ENCODE data around the gene ADAMTS5. TPM values are rescaled to one million over a fixed set of nuclear protein-coding genes. Genes with fewer than 3 reads are reported as not detected.

The ADAMTS5 gene
- total and polyA plus RNA-seq, 2 of the 13 experiments (the other 11 are each of a cell fraction or from before 2014, with no cell fraction given), result not detected

DNA sequence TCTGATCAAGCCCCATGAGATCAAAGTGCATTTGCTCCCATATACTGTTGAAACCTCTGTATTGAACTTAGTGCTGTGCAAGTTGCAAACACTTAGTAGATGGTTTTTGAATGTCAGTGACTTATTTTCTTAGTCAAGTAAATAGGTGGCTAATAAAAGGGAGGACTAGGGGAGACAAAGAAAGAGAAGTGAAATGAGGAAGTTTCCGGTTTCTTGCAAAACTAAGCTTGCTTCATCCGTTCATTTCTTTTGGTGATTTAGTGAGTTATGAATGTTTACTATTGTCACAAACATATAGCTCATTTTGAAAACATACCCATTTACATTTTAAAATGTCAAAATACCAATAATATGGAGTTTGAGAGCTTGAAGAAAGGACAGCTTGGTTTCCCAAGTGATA is 23.0 kb downstream of the ADAMTS5 start:
- 25% methylated on average over 2 of the region's 2 CpGs for WGBS (ENCODE audit: low lambda C conversion rate)
- POLR2A ChIA-PET, result no interaction called here
- BruUV-seq (replicated peaks), result no TSS peak
- no peak for TF ChIP-seq MAFK (conservative IDR thresholded peaks at IDR 0.05 in 1 of 2, IDR thresholded peaks at IDR 0.05 in 1 of 2; ENCODE audit: low read length in 2 of 2)
- no peak for TF ChIP-seq MXD3 (CRISPR knock-in tag; IDR thresholded peaks at IDR 0.05)
- TF ChIP-seq ZNF83 (CRISPR knock-in tag; IDR thresholded peaks at IDR 0.05; ENCODE audit: borderline replicate concordance), result no peak
- TF ChIP-seq ZNF501 (CRISPR knock-in tag; IDR thresholded peaks at IDR 0.05), result no peak
- TF ChIP-seq ELF4 (CRISPR knock-in tag; IDR thresholded peaks at IDR 0.05; ENCODE audit: borderline replicate concordance), result no peak
- TF ChIP-seq FOXK1 (CRISPR knock-in tag; IDR thresholded peaks at IDR 0.05; ENCODE audit: borderline replicate concordance, low read depth), result no peak
- TF ChIP-seq ZNF614 (CRISPR knock-in tag; IDR thresholded peaks at IDR 0.05; ENCODE audit: borderline replicate concordance), result no peak
- TF ChIP-seq, protein P1, sequence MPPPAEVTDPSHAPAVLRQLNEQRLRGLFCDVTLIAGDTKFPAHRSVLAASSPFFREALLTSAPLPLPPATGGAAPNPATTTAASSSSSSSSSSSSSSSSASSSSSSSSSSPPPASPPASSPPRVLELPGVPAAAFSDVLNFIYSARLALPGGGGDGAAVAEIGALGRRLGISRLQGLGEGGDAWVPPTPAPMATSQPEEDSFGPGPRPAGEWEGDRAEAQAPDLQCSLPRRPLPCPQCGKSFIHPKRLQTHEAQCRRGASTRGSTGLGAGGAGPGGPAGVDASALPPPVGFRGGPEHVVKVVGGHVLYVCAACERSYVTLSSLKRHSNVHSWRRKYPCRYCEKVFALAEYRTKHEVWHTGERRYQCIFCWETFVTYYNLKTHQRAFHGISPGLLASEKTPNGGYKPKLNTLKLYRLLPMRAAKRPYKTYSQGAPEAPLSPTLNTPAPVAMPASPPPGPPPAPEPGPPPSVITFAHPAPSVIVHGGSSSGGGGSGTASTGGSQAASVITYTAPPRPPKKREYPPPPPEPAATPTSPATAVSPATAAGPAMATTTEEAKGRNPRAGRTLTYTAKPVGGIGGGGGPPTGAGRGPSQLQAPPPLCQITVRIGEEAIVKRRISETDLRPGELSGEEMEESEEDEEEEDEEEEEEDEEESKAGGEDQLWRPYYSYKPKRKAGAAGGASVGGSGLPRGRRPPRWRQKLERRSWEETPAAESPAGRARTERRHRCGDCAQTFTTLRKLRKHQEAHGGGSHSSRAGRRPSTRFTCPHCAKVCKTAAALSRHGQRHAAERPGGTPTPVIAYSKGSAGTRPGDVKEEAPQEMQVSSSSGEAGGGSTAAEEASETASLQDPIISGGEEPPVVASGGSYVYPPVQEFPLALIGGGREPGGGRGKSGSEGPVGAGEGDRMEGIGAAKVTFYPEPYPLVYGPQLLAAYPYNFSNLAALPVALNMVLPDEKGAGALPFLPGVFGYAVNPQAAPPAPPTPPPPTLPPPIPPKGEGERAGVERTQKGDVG (CRISPR knock-in tag; IDR thresholded peaks at IDR 0.05; ENCODE audit: borderline replicate concordance), result no peak
- no peak for TF ChIP-seq KLF9 (CRISPR knock-in tag; IDR thresholded peaks at IDR 0.05; ENCODE audit: low read depth)
- no peak for TF ChIP-seq TIGD3 (CRISPR knock-in tag; IDR thresholded peaks at IDR 0.05; ENCODE audit: borderline replicate concordance)
- no peak for TF ChIP-seq ZNF841 (CRISPR knock-in tag; IDR thresholded peaks at IDR 0.05; ENCODE audit: borderline replicate concordance)
- no peak for TF ChIP-seq POGK (CRISPR knock-in tag; conservative IDR thresholded peaks at IDR 0.05)
- TF ChIP-seq IKZF4 (CRISPR knock-in tag; IDR thresholded peaks at IDR 0.05; ENCODE audit: borderline replicate concordance, low read depth, not compliant biosample characterization), result no peak
- no peak for TF ChIP-seq ONECUT2 (CRISPR knock-in tag; IDR thresholded peaks at IDR 0.05)
- no peak for TF ChIP-seq ATF7 (IDR thresholded peaks at IDR 0.05)
- TF ChIP-seq ATF7 (CRISPR knock-in tag; IDR thresholded peaks at IDR 0.05), result no peak
- TF ChIP-seq KDM5B (CRISPR knock-in tag; IDR thresholded peaks at IDR 0.05; ENCODE audit: borderline replicate concordance), result no peak
- TF ChIP-seq ZNF337 (CRISPR knock-in tag; IDR thresholded peaks at IDR 0.05; ENCODE audit: borderline replicate concordance, low read depth), result no peak

More for the DNA sequence above, 23.0 kb downstream of the ADAMTS5 start:
- DNase-seq (ENCODE audit: low spot score) (no peak), ATAC-seq (no peak), FAIRE-seq (no peak)
- H3K36me3 ChIP-seq (replicated peaks in 1 of 2; ENCODE audit: control insufficient read depth in 1 of 2, insufficient read depth in 2 of 2, low read length in 2 of 2), result no peaks in the 10 kb centered on the region
- H3K79me2 ChIP-seq (ENCODE audit: insufficient read depth, low read length), result no peaks in the 10 kb centered on the region
- no peak overlapping the region for H3K4me3 ChIP-seq (replicated peaks in 1 of 3; ENCODE audit: insufficient read depth in 1 of 3, low read depth in 2 of 3, low read length in 3 of 3)
- no peak overlapping the region for H3K9ac ChIP-seq (ENCODE audit: insufficient read depth, low read depth, low read length)
- H3K9me3 ChIP-seq (ENCODE audit: low read length), result peaks cover 86% of the 10 kb centered on the region
- CTCF ChIA-PET (ENCODE audit: low intra/inter-chr PET ratio, low total read pairs), result no interaction called here
- no peaks in the 10 kb centered on the region for H3K27me3 ChIP-seq (ENCODE audit: control insufficient read depth in 1 of 2, insufficient read depth in 2 of 2, low read length in 2 of 2)
- no peak overlapping the region for H3K4me2 ChIP-seq (ENCODE audit: low read depth, low read length)
- in situ Hi-C loops (cut with HindIII; ENCODE audit: extremely low pct_ligation_motif_present, low pct_unique_long_range_greater_than_20kb), result no loop called here
- no peak overlapping the region for H2AFZ ChIP-seq (ENCODE audit: low read length)
- intact Hi-C loops (cut with micrococcal nuclease; ENCODE audit: unreplicated experiment), result no loop called here
- no peaks in the 10 kb centered on the region for H4K20me1 ChIP-seq (ENCODE audit: insufficient read depth, low read length)
- no peaks in the 10 kb centered on the region for H3K4me1 ChIP-seq (ENCODE audit: insufficient read depth, low read length)
- no peak overlapping the region for H3K27ac ChIP-seq (ENCODE audit: extremely low read length, insufficient read depth, low read length)

All from HepG2 (cell line).